Natural killer cell (primary cell): ENCODE measurements around the gene GNL2. TPM values are rescaled to one million over a fixed set of nuclear protein-coding genes. Genes with fewer than 3 reads are reported as not detected.

Experiments
- ATAC-seq, 3 donors: fragments of 150-1000 bp in 2 of 3; fragments of 200-7000 bp in 1 of 3; cut with Tn5 transposase; 1 replicate in 1 of 3; 2 replicates in 2 of 3; pipeline ENCODE4 v1.10.0; 2021; ENCODE audit warnings: mild to moderate bottlenecking in 2 of 3, moderate library complexity in 2 of 3
- DNase-seq, 2 donors: peaks; one replicate each; pipeline versions ENCODE4 v3.0.0 to v3.0.0-alpha.2; 2013 to 2021; ENCODE audit warnings: mixed read lengths in 1 of 2
- H3K27ac ChIP-seq: one replicate; pipeline ENCODE4 v1.5.1; 2013; ENCODE audit warnings: mild to moderate bottlenecking, low read length
- H3K27me3 ChIP-seq: one replicate; pipeline ENCODE4 v1.6.1; 2013; ENCODE audit warnings: low read length; ENCODE audit not compliant: control insufficient read depth, insufficient read depth
- H3K36me3 ChIP-seq: one replicate; pipeline ENCODE4 v1.6.1; 2013; ENCODE audit warnings: low read length; ENCODE audit not compliant: control insufficient read depth, insufficient read depth
- H3K4me1 ChIP-seq: one replicate; pipeline ENCODE4 v1.6.1; 2013; ENCODE audit warnings: low read length; ENCODE audit not compliant: control insufficient read depth, insufficient read depth
- H3K4me3 ChIP-seq: one replicate; pipeline ENCODE4 v1.5.1; 2013; ENCODE audit warnings: low read length
- H3K9me3 ChIP-seq: one replicate; pipeline ENCODE4 v1.6.1; 2013; ENCODE audit warnings: low read length; ENCODE audit not compliant: control insufficient read depth, insufficient read depth
- H3K27ac Mint-ChIP-seq, 2 donors: one replicate each; pipeline ENCODE4 v1.8.0; 2022; ENCODE audit warnings: mild to moderate bottlenecking in 2 of 2, mixed read lengths in 2 of 2, moderate library complexity in 1 of 2
- H3K27me3 Mint-ChIP-seq, 2 donors: one replicate each; pipeline ENCODE4 v1.8.0; 2022; ENCODE audit warnings: low read depth in 2 of 2, mixed read lengths in 2 of 2
- H3K36me3 Mint-ChIP-seq: one replicate; pipeline ENCODE4 v1.8.0; 2022; ENCODE audit warnings: mixed read lengths
- H3K4me1 Mint-ChIP-seq, 2 donors: one replicate each; pipeline ENCODE4 v1.8.0; 2022; ENCODE audit warnings: mixed read lengths in 2 of 2
- H3K4me3 Mint-ChIP-seq: one replicate; pipeline ENCODE4 v1.8.0; 2022; ENCODE audit warnings: mild to moderate bottlenecking, moderate library complexity, mixed read lengths
- H3K9me3 Mint-ChIP-seq, 2 donors: one replicate each; pipeline ENCODE4 v1.8.0; 2022; ENCODE audit warnings: mixed read lengths in 2 of 2
- CTCF ChIP-seq: fragments of 200-600 bp; IDR thresholded peaks from one replicate; pipeline ENCODE4 v1.8.0; 2022; ENCODE audit warnings: antibody characterized with exemption
- WGBS: methylation state at CpG from one replicate; pipeline ENCODE4 v1.1.7; 2013; ENCODE audit warnings: missing lambda C conversion rate; ENCODE audit not compliant: insufficient coverage; 5-methylcytosine and 5-hydroxymethylcytosine counted together
- intact Hi-C: fragments of 100-400 bp; cut with micrococcal nuclease; formaldehyde crosslinking; loops from one replicate; pipeline ENCODE4 v1.14.2; 2022
- total RNA-seq, 4 donors: library from RNA; stranded (reverse); fragments of 120-200 nt in 1 of 4; gene quantifications; one replicate each; pipeline versions ENCODE4 v1.2.3 to v1.2.4, GENCODE V29; 2013 to 2022

The GNL2 gene
- total RNA-seq, 3 donors from 2014 or later (not counting 1 experiment from before 2014, with no cell fraction given), result 70.7 to 89.9 (median 85.8) TPM

GRCh38 chr1:37629726-37630425 lies 34.1 kb upstream of the GNL2 start:
- WGBS, result 59% methylated on average over 6 of the region's 7 CpGs
- Histone ChIP-seq H3K36me3 (no peaks in the 10 kb centered on the region), H3K27me3 (peaks cover 20% of the 10 kb centered on the region), H3K4me3 (no peak overlapping the region), H3K9me3 (no peaks in the 10 kb centered on the region), H3K27ac (no peak overlapping the region), H3K4me1 (peaks cover 6% of the 10 kb centered on the region)
- ATAC-seq (no peak), DNase-seq (no peak)
- Mint-ChIP-seq H3K27me3 (peaks cover 55 to 71% of the 10 kb centered on the region in 2 donors), H3K4me3 (no peak overlapping the region), H3K36me3 (no peaks in the 10 kb centered on the region), H3K9me3 (no peaks in the 10 kb centered on the region), H3K4me1 (peaks cover 0 to 5% of the 10 kb centered on the region in 2 donors), H3K27ac (no peak overlapping the region)
- TF ChIP-seq CTCF, result no peak
- intact Hi-C loops, result no loop called here

DNA sequence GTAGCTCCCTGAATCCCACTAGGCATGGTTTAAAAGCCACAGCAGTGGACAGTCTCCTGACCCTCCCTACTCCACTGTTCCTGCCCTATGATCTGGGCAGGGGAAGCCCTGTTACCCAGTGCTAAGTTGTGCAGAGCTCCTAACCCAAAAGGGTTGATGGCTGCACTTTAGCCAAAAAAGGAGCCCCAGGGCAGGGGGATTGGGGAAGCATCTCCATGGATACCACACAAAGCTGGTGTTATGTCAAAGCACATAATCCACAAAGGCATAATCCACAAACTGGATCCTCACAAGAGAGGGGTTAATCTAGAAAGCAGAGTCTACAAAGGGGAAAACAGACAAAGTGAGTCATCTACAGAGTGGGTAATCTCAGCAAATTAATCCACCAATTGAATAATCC lies 33.3 kb upstream of the GNL2 start:
- Mint-ChIP-seq H3K27me3 (peaks cover 57 to 75% of the 10 kb centered on the region in 2 donors), H3K36me3 (no peaks in the 10 kb centered on the region), H3K27ac (no peak overlapping the region), H3K4me3 (no peak overlapping the region), H3K4me1 (peaks cover 0 to 5% of the 10 kb centered on the region in 2 donors), H3K9me3 (no peaks in the 10 kb centered on the region)
- ATAC-seq, result no peak
- Histone ChIP-seq H3K4me3 (no peak overlapping the region), H3K27ac (no peak overlapping the region), H3K36me3 (no peaks in the 10 kb centered on the region), H3K27me3 (peaks cover 16% of the 10 kb centered on the region), H3K9me3 (no peaks in the 10 kb centered on the region), H3K4me1 (peaks cover under 1% of the 10 kb centered on the region)
- no peak for DNase-seq
- no peak for TF ChIP-seq CTCF
- intact Hi-C loops, result no loop called here

GRCh38 chr1:37628026-37628556 lies 32.4 kb upstream of the GNL2 start:
- Histone ChIP-seq H3K4me3 (no peak overlapping the region), H3K36me3 (no peaks in the 10 kb centered on the region), H3K27me3 (peaks cover 11% of the 10 kb centered on the region), H3K27ac (no peak overlapping the region), H3K9me3 (no peaks in the 10 kb centered on the region), H3K4me1 (no peaks in the 10 kb centered on the region)
- 80% methylated on average over 8 of the region's 8 CpGs for WGBS
- TF ChIP-seq CTCF, result no peak
- H3K27ac Mint-ChIP-seq, result no peak overlapping the region
- H3K4me3 Mint-ChIP-seq, result no peak overlapping the region
- intact Hi-C loops, result no loop called here
- H3K27me3 Mint-ChIP-seq, result peaks cover 50 to 74% of the 10 kb centered on the region in 2 donors
- no peaks in the 10 kb centered on the region for H3K9me3 Mint-ChIP-seq
- no peak for ATAC-seq
- no peak for DNase-seq
- H3K4me1 Mint-ChIP-seq, result peaks cover 0 to 5% of the 10 kb centered on the region in 2 donors
- no peaks in the 10 kb centered on the region for H3K36me3 Mint-ChIP-seq

DNA sequence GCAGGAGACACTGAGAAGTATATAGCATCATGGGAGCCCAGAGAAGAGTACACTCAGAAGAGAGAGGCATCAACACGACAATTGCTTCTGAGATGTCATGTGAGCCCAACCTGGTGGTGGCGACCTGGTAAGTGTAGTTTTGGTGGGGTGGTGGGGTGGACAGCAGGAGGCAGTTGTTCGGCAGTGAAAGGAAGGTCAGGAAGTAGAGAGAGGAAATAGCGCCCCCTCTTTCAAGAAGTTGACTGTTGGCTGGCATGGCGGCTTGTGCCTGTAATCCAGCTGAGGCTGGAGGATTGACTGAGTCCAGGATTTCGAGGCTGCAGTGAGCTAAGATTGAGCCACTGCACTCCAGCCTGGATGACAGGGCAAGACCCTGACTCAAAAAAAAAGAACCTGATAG lies 26.4 kb upstream of the GNL2 start:
- WGBS, result 45% methylated on average over 6 of the region's 6 CpGs
- TF ChIP-seq CTCF, result no peak

More for the DNA sequence above, 26.4 kb upstream of the GNL2 start:
- Histone ChIP-seq H3K27me3 (no peaks in the 10 kb centered on the region), H3K4me3 (no peak overlapping the region), H3K27ac (no peak overlapping the region), H3K4me1 (no peaks in the 10 kb centered on the region), H3K36me3 (no peaks in the 10 kb centered on the region), H3K9me3 (no peaks in the 10 kb centered on the region)
- Mint-ChIP-seq H3K9me3 (no peaks in the 10 kb centered on the region), H3K27ac (no peak overlapping the region), H3K4me3 (no peak overlapping the region), H3K27me3 (peaks cover 29 to 33% of the 10 kb centered on the region in 2 donors), H3K4me1 (no peaks in the 10 kb centered on the region), H3K36me3 (no peaks in the 10 kb centered on the region)
- DNase-seq (no peak), ATAC-seq (no peak)
- intact Hi-C loops, result no loop called here
